Rectal smooth muscle tissue (tissue), 1 donor: ENCODE data around the gene SLC34A1.

Experiments used
- H3K27ac ChIP-seq: one replicate; pipeline ENCODE4 v1.7.0; 2013; ENCODE audit warnings: low read depth, low read length, inconsistent platforms
- H3K27me3 ChIP-seq: one replicate; pipeline ENCODE4 v1.7.0; 2013; ENCODE audit warnings: low read length; ENCODE audit not compliant: control insufficient read depth, insufficient read depth
- H3K36me3 ChIP-seq: one replicate; pipeline ENCODE4 v1.7.0; 2013; ENCODE audit warnings: low read length; ENCODE audit not compliant: control insufficient read depth, insufficient read depth
- H3K4me1 ChIP-seq: one replicate; pipeline ENCODE4 v1.7.0; 2013; ENCODE audit warnings: low read length; ENCODE audit not compliant: control insufficient read depth, insufficient read depth
- H3K4me3 ChIP-seq: one replicate; pipeline ENCODE4 v1.7.0; 2013; ENCODE audit warnings: low read length
- H3K9ac ChIP-seq: one replicate; pipeline ENCODE4 v1.7.0; 2013; ENCODE audit warnings: low read length

SLC34A1 gene

GRCh38 chr5:177447611-177448243 is 63.5 kb downstream of the SLC34A1 start:
- Histone ChIP-seq H3K4me1 (peaks cover under 1% of the 10 kb centered on the region), H3K27ac (no peak overlapping the region), H3K9ac (no peak overlapping the region), H3K4me3 (no peak overlapping the region), H3K27me3 (peaks cover 11% of the 10 kb centered on the region), H3K36me3 (no peaks in the 10 kb centered on the region)
